Activated CD4-positive, alpha-beta T cell treated with anti-CD3 and anti-CD28 coated beads, Interleukin-10, Interleukin-2, amounts not matched to agents 100 ng/mL and 50 ng/mL, durations not matched to agents 16 hours and 8 hours (primary cell): ENCODE data around the gene RFNG.

Experiments
- DNase-seq: peaks from one replicate; pipeline ENCODE4 v3.0.0-alpha.2; 2020

Gene RFNG

DNA sequence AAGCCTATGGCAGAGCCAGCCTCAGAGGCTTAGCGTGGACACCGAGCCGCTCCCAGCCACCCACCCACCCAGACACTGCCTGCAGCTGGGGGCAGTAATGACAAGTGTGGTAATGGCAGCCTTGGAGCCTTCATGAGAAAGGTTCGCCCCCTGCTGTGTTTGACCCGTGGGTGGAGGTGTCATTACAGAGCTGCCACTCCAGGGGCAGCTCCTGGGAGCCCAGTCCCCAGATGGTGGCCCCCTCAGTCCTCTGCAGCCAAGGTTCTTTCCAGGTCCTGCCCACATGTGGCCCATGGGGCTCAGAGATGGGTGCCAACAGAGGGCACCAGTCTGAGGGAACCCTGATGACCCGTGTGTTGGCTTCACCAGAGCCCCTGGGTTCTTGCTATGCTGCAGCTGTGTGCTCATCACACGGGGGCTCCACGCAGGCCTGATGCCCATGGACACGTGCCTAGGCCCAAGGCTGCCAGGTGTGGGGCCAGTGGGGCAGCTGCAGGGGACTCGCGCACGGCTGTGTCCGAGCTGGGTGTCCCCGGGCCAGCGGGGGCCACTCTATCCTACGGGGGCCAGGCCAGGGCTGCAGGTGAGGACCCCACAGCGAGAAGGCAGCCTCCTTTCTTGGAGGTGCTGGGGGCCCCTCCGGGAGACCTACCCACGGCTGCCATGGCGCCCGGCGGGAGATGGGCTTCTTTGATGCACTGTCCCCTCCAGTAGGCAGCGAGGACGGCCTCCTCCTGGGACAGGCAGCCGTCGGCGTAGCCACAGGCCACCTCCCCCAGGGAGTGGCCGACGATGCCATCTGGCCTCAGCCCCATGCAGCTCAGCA, 38.3 kb upstream of the RFNG start:
- no peak for DNase-seq

DNA sequence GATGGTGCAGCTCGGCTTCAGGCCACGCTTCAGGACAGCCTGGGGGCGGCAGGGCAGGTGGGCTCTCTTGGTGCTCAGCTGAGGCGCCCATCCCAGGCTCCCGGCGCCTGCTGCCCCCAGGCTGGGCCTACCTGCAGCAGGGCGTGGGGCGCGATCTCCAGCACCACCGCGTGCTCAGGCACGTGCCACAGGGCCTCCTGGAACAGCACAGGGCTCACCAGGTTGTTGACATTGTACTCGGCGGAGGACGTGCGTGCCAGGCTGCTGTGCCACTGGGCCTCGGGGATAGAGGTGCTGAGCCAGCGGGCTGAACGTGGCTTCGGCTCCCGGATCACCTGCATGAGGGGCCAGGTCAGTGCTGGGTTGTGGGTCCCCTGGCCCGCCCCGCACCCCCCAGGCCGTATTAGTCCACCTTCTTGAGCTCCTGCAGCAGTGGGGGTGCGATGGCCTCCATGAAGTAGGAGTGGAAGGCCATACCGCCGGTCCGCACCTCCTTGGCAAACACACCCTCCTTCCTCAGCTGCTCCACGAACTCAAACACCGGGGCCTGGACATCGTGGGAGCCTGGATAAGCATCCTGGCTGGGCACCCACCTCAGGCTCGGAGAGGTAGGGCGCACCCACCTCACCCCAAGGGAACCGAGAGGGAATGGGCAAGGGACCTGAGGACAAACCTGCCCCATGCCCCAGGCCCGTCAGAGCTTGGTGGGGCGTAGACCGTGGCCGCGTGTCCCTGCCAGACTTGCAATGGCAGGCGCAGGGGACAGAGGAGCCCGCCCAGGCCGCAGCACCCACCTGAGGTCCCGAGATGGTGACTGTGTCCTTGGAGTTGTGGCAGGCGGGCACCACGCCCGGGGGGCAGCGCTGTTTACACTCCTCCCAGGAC, 37.5 kb upstream of the RFNG start:
- no peak for DNase-seq

- no peak for DNase-seq
These were observed 36.6 kb upstream of the RFNG start for GRCh38 chr17:82087961-82088837.

DNA sequence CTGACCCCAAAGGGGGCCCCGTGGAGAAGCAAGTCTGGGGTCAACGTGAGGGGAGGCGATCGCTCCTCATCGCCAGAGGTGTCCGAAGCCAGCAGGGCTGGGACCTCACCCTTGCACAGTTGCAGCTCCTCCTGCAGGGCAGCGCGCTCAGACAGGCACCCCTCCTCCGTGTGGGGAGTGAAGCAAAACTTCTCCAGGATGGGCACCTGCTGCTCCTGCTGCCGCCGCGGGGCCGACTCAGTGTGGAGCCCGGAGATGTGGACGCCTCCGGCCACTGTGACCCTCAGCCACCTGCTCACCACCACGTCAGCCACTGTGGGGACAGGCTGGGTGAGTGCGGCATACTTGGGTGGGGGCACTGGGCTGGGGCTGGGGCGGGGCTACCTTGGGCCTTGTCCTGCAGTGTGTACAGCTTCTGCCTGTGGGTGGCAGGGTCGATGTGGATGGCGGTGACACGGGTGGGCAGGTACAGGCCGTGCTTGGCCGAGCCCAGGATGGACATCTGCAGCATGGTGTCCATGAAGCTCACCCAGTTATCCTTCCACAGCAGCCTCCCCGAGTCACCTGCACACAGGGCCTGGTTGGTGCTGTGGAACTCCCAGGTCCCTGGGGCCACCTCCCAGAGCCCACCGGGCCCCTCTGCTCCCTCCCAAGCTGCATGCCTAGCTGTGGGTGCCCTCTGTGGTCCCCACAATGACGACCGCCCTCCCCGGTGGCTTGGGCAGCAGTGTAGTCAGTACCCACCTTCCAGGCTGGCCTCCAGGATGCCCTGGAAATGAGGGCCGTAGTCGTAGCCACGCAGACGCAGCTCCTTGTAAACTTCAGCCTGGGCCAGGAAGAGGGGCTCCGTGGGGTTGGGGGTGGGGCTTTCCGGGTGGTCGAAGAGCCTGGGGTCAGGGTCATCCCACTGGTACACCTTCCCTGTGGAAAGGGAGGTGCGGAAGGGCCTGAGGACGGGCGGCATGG, 35.6 kb upstream of the RFNG start:
- no peak for DNase-seq

DNA sequence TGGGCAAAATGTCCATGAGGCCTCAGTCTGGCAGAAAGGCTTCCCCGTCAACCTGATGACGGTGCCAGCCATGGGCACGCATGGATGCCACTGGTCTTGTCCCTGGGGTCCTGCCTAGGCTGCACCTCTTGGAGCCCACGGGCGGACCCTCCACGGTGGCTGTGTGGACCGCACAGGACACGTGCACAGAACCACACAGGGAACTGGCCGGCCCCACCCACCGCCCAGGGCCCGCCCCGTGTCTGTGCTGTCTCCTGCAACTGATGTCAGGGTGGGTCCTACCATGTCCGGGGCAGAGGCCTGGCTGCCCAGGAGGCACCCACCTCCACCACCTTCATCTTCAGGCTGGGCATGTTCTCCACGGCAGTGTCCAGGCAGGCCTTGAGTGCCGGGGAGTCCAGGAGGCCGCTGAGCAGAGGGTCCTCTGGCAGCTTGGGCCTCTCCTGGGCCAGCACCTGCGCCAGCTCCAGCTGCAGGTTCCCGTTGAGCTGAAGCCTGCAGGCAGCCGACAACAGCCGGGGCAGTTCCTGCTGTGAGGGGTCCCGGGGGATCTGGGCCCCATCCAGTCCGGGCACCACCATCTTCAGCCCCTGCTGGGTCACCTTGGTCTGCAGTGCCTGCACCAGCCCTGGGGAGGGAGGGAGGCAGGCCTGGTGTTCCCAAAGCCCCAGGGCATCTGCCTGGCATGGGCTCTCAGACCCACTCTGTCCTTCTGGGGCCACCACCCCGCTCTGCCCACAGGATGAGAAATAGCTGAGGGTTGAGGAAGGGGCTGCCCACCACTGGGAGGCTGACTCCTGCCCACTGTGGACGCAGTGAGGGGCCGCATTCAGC, 34.5 kb upstream of the RFNG start:
- no peak for DNase-seq

DNA sequence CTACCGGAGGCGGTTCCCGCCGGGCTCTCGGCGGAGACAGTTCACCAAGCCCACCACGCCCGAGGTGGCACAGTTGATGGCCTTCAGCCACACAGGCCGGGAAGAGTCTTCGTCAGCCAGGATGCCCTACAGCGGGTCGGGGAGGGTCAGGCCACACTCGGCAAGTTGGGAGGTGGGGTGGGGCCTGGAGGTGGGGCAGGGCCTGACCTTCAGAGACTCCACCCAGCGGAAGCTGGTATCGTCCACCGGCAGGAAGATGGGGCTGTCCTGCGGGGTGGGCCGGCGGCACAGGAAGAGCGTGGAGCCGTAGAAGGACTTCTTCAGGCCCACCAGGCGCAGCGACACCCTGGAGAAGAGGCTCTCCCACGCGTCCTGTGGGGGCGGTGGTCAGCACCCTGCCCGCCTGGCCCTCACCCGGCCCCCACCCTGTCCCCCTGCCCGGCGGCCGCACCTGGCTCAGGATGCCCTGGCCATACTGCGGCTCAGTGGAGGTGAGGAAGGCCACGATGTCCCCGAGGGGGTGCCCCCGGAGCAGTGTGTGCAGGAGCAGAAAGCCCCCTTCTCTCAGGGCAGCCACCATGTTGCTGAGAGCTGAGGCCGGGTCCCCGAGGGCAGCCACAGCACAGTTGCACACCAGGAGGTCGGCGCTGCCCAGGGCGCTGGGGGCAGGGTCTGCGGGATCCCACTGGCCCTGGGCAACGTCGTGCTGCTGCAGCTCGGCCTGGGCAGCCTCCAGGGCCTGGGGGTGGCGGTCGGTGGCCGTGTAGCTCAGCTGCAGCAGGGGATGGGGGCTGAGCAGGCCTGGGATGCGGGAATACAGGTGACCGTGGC, 33.6 kb upstream of the RFNG start:
- no peak for DNase-seq

DNA sequence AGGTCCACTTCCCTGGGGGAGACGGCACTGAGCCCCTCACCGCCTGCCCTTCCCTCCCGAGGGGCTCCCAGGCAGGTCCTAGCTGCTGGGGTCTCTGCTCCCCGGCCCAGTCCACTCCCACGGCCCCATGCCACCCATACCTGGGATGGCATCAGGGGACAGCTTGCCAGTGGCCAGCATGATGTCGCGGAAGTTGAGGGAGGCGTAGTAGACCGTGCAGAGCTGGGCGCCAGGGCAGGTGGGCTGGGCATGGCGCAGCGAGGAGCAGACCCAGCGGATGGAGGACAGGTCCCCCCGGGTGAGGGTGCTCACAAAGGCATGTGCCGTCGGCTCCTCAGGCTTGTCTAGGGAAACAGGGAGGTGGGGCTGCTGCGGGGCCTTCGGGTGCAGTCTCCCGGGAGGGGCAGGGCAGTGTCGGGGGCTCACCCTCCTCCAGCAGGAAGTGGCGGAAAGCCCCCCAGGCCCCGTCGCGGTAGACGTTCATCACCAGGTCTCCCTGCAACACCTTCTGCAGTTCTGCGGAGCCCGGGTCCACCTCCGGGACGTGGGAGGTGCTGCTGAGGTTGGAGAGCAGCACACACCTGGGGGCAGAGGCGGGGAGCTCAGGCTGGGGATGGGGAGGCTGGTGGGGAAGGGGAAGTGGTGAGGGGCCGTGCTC, 32.9 kb upstream of the RFNG start:
- DNase-seq: no peak

DNA sequence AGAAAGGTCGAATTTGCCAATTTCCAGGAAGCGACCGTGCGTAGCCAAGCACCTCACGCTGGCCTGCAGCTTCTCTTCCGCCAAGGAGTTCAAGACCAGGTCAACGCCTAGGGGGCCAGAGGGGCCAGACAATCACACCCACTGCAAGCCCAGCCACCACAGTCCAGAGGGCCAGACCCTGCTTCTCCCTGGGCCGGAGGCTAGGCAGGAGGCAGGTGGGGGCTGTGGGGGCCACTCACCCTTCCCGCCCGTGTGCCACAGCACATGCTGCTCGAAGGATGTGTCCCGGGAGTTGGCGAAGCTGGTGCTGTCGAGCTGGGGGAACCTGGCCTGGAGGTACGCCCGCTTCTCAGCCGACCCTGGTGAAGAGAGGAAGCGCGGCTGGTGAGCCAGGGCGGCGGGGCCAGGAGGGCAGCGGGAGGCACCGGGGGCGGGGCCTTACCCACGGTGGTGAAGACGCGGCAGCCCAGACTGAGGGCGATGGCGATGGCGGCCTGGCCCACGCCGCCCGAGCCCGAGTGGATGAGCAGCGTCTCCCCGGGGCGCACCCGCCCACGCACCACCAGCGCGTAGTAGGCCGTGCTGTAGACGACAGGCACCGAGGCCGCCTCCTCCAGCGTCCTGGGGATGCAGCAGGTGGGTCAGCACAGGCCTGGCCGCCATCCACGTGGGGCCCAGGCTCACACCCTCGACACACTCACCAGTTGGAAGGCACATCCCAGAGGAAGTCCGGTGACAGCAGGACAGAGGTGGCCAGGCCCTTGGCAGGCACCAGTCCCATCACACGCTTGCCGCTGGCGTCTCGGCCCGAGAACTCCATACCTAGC, 32.1 kb upstream of the RFNG start:
- DNase-seq: no peak

DNA sequence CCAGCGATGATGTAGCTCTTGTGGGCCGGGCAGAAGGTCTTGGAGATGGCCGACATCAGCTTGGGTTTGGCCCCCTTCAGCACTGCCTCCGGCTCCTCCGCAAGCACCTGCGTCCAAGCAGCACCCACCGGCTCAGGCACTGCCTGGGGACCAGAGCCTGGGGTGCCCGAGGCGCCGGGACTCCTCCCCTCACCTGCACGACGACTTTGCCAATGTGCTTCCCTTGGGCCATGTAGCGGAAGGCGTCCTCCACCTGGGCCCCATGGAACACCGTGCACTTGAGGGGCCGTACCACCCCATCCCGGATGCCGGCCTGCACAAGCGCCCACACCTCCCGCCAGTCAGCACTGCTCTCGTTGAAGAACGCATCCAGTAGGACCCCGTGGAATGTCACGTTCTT, 31.4 kb upstream of the RFNG start:
- DNase-seq: no peak

DNA sequence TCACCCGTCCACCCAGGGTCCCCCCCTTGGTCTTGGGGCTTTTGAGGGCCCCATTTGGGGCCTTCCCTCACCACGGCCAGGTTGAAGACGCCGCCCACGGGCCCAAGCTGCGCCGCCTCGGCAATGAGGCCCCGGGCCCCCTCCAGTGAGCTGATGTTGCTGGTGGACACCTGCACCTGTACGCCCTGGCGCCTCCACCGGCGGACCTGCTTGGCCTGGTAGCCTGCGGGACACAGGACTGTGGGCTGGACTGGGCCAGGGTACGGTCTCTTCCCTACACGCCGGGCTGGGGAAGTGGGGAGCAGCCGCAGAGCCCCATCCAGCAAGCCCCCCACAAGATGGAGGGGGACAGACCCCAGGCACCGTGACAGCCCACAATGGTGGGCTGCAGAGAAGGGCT, 30.8 kb upstream of the RFNG start:
- DNase-seq: no peak

DNA sequence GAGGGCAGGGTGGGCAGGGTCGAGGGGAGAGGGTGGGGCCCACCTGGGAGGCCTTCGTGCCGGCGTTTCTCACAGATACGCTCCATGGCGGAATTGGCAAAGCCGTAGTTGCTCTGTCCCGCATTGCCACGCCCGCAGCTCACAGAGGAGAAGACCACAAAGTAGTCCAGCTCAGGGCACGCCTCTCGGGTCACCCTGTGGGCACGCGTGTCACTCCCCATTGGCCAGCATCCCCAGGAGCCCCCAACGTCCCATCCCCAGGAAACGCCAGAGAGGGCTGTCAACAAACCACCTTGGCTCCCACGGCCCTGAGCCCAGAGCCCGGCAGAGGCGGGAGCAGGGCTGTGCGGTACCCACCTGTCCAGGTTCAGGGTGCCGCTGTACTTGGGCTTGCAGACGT, 30.4 kb upstream of the RFNG start:
- no peak for DNase-seq

DNA sequence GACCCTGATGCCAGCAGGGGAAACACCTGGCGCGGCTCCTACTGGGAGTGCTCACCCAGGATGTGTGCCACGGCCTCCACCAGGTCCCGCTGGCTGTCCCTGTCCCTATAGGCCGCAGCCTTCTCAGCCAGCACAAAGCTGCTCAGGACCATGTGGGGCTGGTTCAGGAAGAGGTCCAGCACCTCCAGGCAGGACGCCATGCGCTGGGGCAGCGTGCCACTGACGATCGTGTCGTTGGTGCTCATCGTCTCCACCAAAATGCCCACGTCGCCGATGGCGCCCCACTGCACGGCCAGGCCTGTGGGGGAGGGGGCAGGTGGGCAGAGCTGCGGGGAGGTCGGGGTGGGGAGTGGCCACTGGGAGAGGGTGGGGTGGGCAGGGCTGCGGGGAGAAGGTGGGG, 29.9 kb upstream of the RFNG start:
- no peak for DNase-seq

GRCh38 chr17:82080789-82081464, 29.3 kb upstream of the RFNG start:
- DNase-seq: no peak

- no peak for DNase-seq
These were observed 28.6 kb upstream of the RFNG start for GRCh38 chr17:82080048-82080788.

- DNase-seq: no peak
These were observed 27.5 kb upstream of the RFNG start for GRCh38 chr17:82079001-82079677.

GRCh38 chr17:82078433-82078832, 26.8 kb upstream of the RFNG start:
- DNase-seq: no peak
